SJCRH30 (cell line): ENCODE measurements around the gene TESK1. TPM values are rescaled to one million over a fixed set of nuclear protein-coding genes. Genes with fewer than 3 reads are reported as not detected.
A peak's percentile ranks its signal among the peaks of the same experiment; 100 is the strongest.
"Not testable (repeated sequence)": the region's sequence is repeated elsewhere in the genome, so short reads cannot be mapped to it uniquely, and the experiment has no call there.

Experiments
- DNase-seq, 2 experiments: peaks; one replicate each; pipeline ENCODE4 v3.0.0-alpha.2; 2015 to 2020
- H3K27ac ChIP-seq: fragments of 250-450 bp; sonication (Bioruptor Pico); 2 replicates; pipeline ENCODE4 v1.5.1; 2020; ENCODE audit warnings: mild to moderate bottlenecking, moderate library complexity
- H3K27me3 ChIP-seq: fragments of 250-450 bp; sonication (Bioruptor Pico); 2 replicates; pipeline ENCODE4 v1.5.1; 2020; ENCODE audit warnings: mild to moderate bottlenecking, moderate library complexity
- H3K36me3 ChIP-seq: fragments of 250-450 bp; sonication (Bioruptor Pico); 2 replicates; pipeline ENCODE4 v1.5.1; 2020; ENCODE audit warnings: mild to moderate bottlenecking, moderate library complexity
- H3K4me1 ChIP-seq: fragments of 250-450 bp; sonication (Bioruptor Pico); 2 replicates; pipeline ENCODE4 v1.5.1; 2020; ENCODE audit warnings: mild to moderate bottlenecking, moderate library complexity
- H3K4me3 ChIP-seq: fragments of 250-450 bp; sonication (Bioruptor Pico); 2 replicates; pipeline ENCODE4 v1.5.1; 2020; ENCODE audit warnings: mild to moderate bottlenecking, moderate library complexity
- H3K9me3 ChIP-seq: fragments of 250-450 bp; sonication (Bioruptor Pico); replicated peaks from 2 replicates; pipeline ENCODE4 v1.5.1; 2020; ENCODE audit warnings: mild to moderate bottlenecking, moderate library complexity
- total RNA-seq: library from RNA; depleted of rRNA; stranded (reverse); fragments of >200 nt; shearing (Covaris generic); gene quantifications from 2 replicates; pipeline ENCODE4 v1.2.3, GENCODE V29; 2014

The TESK1 gene
- total RNA-seq, 1 experiment from 2014 or later = 10.1 TPM

GRCh38 chr9:35568196-35568595 is 36.9 kb upstream of the TESK1 start:
- Histone ChIP-seq H3K27ac (no peak overlapping the region), H3K9me3 (no peaks in the 10 kb centered on the region), H3K36me3 (no peaks in the 10 kb centered on the region), H3K27me3 (no peaks in the 10 kb centered on the region), H3K4me1 (peaks cover 13% of the 10 kb centered on the region), H3K4me3 (no peak overlapping the region)
- DNase-seq = peak in 1 of 2 experiments; percentile 24

GRCh38 chr9:35569206-35569605 is 35.9 kb upstream of the TESK1 start:
- H3K36me3 ChIP-seq = no peaks in the 10 kb centered on the region
- DNase-seq = no peak
- no peak overlapping the region for H3K27ac ChIP-seq

GRCh38 chr9:35570709-35571504 is 34.2 kb upstream of the TESK1 start:
- H3K4me3 ChIP-seq = no peak overlapping the region
- no peak overlapping the region for H3K27ac ChIP-seq
- DNase-seq = no peak
- no peaks in the 10 kb centered on the region for H3K27me3 ChIP-seq
- no peaks in the 10 kb centered on the region for H3K9me3 ChIP-seq
- peaks cover 10% of the 10 kb centered on the region for H3K4me1 ChIP-seq
- H3K36me3 ChIP-seq = no peaks in the 10 kb centered on the region

More at GRCh38 chr9:35569206-35569605, 35.9 kb upstream of the TESK1 start:
- Histone ChIP-seq H3K9me3 (no peaks in the 10 kb centered on the region), H3K4me1 (peaks cover 13% of the 10 kb centered on the region), H3K27me3 (no peaks in the 10 kb centered on the region), H3K4me3 (no peak overlapping the region)

- Histone ChIP-seq H3K9me3 (no peaks in the 10 kb centered on the region), H3K36me3 (no peaks in the 10 kb centered on the region), H3K27ac (no peak overlapping the region), H3K4me3 (no peak overlapping the region), H3K27me3 (no peaks in the 10 kb centered on the region), H3K4me1 (no peaks in the 10 kb centered on the region)
- no peak for DNase-seq
These were observed 30.4 kb upstream of the TESK1 start for GRCh38 chr9:35574578-35575122.

GRCh38 chr9:35575478-35575877 is 29.6 kb upstream of the TESK1 start:
- no peak overlapping the region for H3K4me3 ChIP-seq
- no peak overlapping the region for H3K27ac ChIP-seq
- no peaks in the 10 kb centered on the region for H3K36me3 ChIP-seq
- no peaks in the 10 kb centered on the region for H3K4me1 ChIP-seq
- no peaks in the 10 kb centered on the region for H3K27me3 ChIP-seq
- H3K9me3 ChIP-seq = no peaks in the 10 kb centered on the region
- DNase-seq = no peak

- no peak overlapping the region for H3K4me3 ChIP-seq
- H3K4me1 ChIP-seq = no peaks in the 10 kb centered on the region
- H3K36me3 ChIP-seq = no peaks in the 10 kb centered on the region
- no peak for DNase-seq
- no peak overlapping the region for H3K27ac ChIP-seq
- no peaks in the 10 kb centered on the region for H3K9me3 ChIP-seq
- H3K27me3 ChIP-seq = no peaks in the 10 kb centered on the region
These were observed 27.6 kb upstream of the TESK1 start for GRCh38 chr9:35577486-35577885.

- DNase-seq = no peak
- no peaks in the 10 kb centered on the region for H3K9me3 ChIP-seq
- H3K4me3 ChIP-seq = no peak overlapping the region
- no peaks in the 10 kb centered on the region for H3K36me3 ChIP-seq
- H3K27ac ChIP-seq = no peak overlapping the region
- H3K4me1 ChIP-seq = no peaks in the 10 kb centered on the region
- H3K27me3 ChIP-seq = no peaks in the 10 kb centered on the region
These were observed 25.9 kb upstream of the TESK1 start for GRCh38 chr9:35579130-35579529.

- not testable (repeated sequence) for H3K27me3 ChIP-seq, H3K4me3 ChIP-seq, DNase-seq, H3K27ac ChIP-seq, H3K9me3 ChIP-seq, H3K36me3 ChIP-seq, H3K4me1 ChIP-seq
These were observed 25.3 kb upstream of the TESK1 start for GRCh38 chr9:35579659-35580227.

GRCh38 chr9:35583521-35583920 is 21.5 kb upstream of the TESK1 start:
- not testable (repeated sequence) for H3K9me3 ChIP-seq, DNase-seq, H3K4me1 ChIP-seq, H3K27me3 ChIP-seq, H3K27ac ChIP-seq, H3K36me3 ChIP-seq, H3K4me3 ChIP-seq

GRCh38 chr9:35584681-35585080 is 20.4 kb upstream of the TESK1 start:
- not testable (repeated sequence) for H3K4me1 ChIP-seq, H3K4me3 ChIP-seq, H3K9me3 ChIP-seq, DNase-seq, H3K36me3 ChIP-seq, H3K27me3 ChIP-seq, H3K27ac ChIP-seq

- not testable (repeated sequence) for H3K4me1 ChIP-seq, H3K9me3 ChIP-seq, H3K27ac ChIP-seq, H3K27me3 ChIP-seq, H3K4me3 ChIP-seq, DNase-seq, H3K36me3 ChIP-seq
These were observed 16.6 kb upstream of the TESK1 start for GRCh38 chr9:35588506-35588905.

- no peak overlapping the region for H3K27ac ChIP-seq
- DNase-seq = no peak
- peaks cover 4% of the 10 kb centered on the region for H3K9me3 ChIP-seq
- H3K4me3 ChIP-seq = no peak overlapping the region
- no peaks in the 10 kb centered on the region for H3K27me3 ChIP-seq
- no peaks in the 10 kb centered on the region for H3K36me3 ChIP-seq
- no peaks in the 10 kb centered on the region for H3K4me1 ChIP-seq
These were observed 11.5 kb upstream of the TESK1 start for GRCh38 chr9:35593581-35593980.

GRCh38 chr9:35594471-35594870 is 10.6 kb upstream of the TESK1 start:
- H3K27ac ChIP-seq = no peak overlapping the region
- no peaks in the 10 kb centered on the region for H3K27me3 ChIP-seq
- no peaks in the 10 kb centered on the region for H3K36me3 ChIP-seq
- H3K4me3 ChIP-seq = no peak overlapping the region
- H3K4me1 ChIP-seq = no peaks in the 10 kb centered on the region
- no peak for DNase-seq
- H3K9me3 ChIP-seq = peaks cover 4% of the 10 kb centered on the region

- not testable (repeated sequence) for H3K9me3 ChIP-seq, H3K27ac ChIP-seq, H3K36me3 ChIP-seq, DNase-seq, H3K27me3 ChIP-seq, H3K4me1 ChIP-seq, H3K4me3 ChIP-seq
These were observed 8.2 kb upstream of the TESK1 start for GRCh38 chr9:35596907-35597306.

GRCh38 chr9:35598866-35599590 is 6.0 kb upstream of the TESK1 start:
- Histone ChIP-seq H3K4me1 (no peaks in the 10 kb centered on the region), H3K9me3 (no peaks in the 10 kb centered on the region), H3K27ac (no peak overlapping the region), H3K27me3 (no peaks in the 10 kb centered on the region), H3K4me3 (no peak overlapping the region), H3K36me3 (no peaks in the 10 kb centered on the region)
- DNase-seq = no peak
